H1 (cell line): ENCODE measurements around the gene RAP1GAP. TPM values are rescaled to one million over a fixed set of nuclear protein-coding genes. Genes with fewer than 3 reads are reported as not detected.

ENCODE experiments used
- BACH1 ChIP-seq: IDR thresholded peaks from 2 replicates; pipeline ENCODE4 v1.6.1; 2012; ENCODE audit warnings: low read length, improper control_type of control experiment
- CTBP2 ChIP-seq: IDR thresholded peaks from 2 replicates; pipeline ENCODE4 v1.7.0; 2011; ENCODE audit warnings: borderline replicate concordance, mild to moderate bottlenecking, moderate library complexity, mixed read lengths, low read length; ENCODE audit not compliant: insufficient read depth, insufficient read length
- EZH2 ChIP-seq: fragments of 200-600 bp; sonication (generic); IDR thresholded peaks from 2 replicates; pipeline ENCODE4 v1.7.1; 2012; ENCODE audit warnings: low read depth, mild to moderate bottlenecking, moderate library complexity, low read length, inconsistent platforms; ENCODE audit not compliant: severe bottlenecking
- HDAC2 ChIP-seq, 2 experiments: fragments of 300-600 bp in 1 of 2; sonication (generic) in 1 of 2; IDR thresholded peaks; 2 replicates each; pipeline ENCODE4 v1.6.1; 2011 to 2012; ENCODE audit warnings: low read depth in 2 of 2, low read length in 2 of 2, mild to moderate bottlenecking in 2 of 2, moderate library complexity in 2 of 2, borderline replicate concordance in 1 of 2, inconsistent platforms in 1 of 2
- KDM1A ChIP-seq: fragments of 200-600, 300-600 bp; sonication (generic); IDR thresholded peaks from 2 replicates; pipeline ENCODE4 v1.7.1; 2016; ENCODE audit warnings: mild to moderate bottlenecking, low read length, borderline replicate concordance
- KDM4A ChIP-seq: IDR thresholded peaks from one replicate; pipeline ENCODE4 v1.7.1; 2012; ENCODE audit warnings: low read depth, mild to moderate bottlenecking, moderate library complexity, low read length, inconsistent platforms; ENCODE audit not compliant: severe bottlenecking
- KDM5A ChIP-seq: fragments of 200-600 bp; IDR thresholded peaks from 2 replicates; pipeline ENCODE4 v1.7.1; 2012; ENCODE audit warnings: mild to moderate bottlenecking, low read length, inconsistent platforms, mixed read lengths
- POLR2AphosphoS5 ChIP-seq: IDR thresholded peaks from 2 replicates; pipeline ENCODE4 v1.6.1; 2011; ENCODE audit warnings: low read depth, low read length
- RBBP5 ChIP-seq: IDR thresholded peaks from 2 replicates; pipeline ENCODE4 v1.7.1; 2012; ENCODE audit warnings: low read depth, mild to moderate bottlenecking, inconsistent platforms, low read length, moderate library complexity, borderline replicate concordance
- polyA plus RNA-seq, 7 experiments: library from polyadenylated mRNA; depleted of rRNA in 3 of 7; stranded (reverse) in 5 of 7; unstranded in 2 of 7; fragments of >200 nt in 5 of 7; fragments of 200-250 nt in 2 of 7; gene quantifications; 1 replicate in 5 of 7; 2 replicates in 1 of 7; 4 replicates in 1 of 7; pipeline versions ENCODE4 v1.2.1 to v1.2.3, GENCODE V29; 2011 to 2013; ENCODE audit warnings: missing spikeins in 2 of 7, mixed read lengths in 2 of 7
- total RNA-seq: library from RNA; stranded (reverse); fragmentation: NEBNext Ultra II Directional; extraction: Animal tissue kit (Norgen Biotek cat#: 25700); gene quantifications from 2 replicates; pipeline ENCODE4 v1.2.1, GENCODE V29; 2021
- TF ChIP-seq, protein P1 (sequence below): IDR thresholded peaks from 2 replicates; pipeline ENCODE4 v1.6.1; 2011; ENCODE audit warnings: low read length, improper control_type of control experiment
- TF ChIP-seq, protein P2 (sequence below): IDR thresholded peaks from 2 replicates; pipeline ENCODE4 v1.6.1; 2012; ENCODE audit warnings: inconsistent platforms

RAP1GAP gene
- total and polyA plus RNA-seq, 2 of the 8 experiments (the other 6 are each of a cell fraction or from before 2014, with no cell fraction given), result 8.4 TPM

DNA sequence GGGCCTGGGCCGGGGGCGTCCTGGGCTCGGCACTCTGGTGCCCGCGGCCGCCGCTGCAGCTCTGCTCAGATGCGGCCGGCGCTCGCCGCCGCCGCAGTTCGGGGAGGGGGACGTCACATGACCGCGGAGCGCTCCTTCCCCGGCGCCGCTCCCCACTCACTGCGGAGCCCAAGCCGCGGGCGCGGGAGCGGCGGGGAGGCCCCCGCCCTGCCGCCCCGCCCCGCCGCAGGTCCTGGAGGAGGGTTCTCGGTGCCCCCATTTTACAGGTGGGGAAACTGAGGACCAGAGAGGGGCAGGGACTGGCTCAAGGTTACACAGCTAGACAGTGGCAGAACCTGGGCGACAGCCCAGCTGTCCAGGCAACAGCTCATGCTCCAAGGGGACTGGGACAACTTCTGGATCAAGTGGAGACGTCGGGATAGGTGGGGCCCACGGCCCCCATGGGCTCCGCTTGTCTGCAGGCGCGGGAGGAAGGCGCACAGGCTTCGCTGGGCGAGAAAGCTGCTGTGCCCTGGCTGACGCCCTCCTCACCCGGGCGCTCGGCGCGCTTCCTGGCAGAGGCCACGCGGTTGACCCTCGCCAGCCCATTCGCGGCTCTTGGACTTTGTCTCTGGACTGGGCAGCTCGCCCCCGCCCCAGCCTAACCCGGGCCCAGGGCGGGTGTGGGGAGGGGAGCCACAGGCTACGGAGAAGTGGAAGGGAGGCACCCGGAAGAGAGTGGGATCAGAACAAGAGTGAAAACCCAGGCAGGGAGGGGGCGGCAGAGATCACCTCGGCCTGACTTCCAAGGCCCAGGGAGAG lies at the start of gene RAP1GAP (continued):
- TF ChIP-seq, protein P1, sequence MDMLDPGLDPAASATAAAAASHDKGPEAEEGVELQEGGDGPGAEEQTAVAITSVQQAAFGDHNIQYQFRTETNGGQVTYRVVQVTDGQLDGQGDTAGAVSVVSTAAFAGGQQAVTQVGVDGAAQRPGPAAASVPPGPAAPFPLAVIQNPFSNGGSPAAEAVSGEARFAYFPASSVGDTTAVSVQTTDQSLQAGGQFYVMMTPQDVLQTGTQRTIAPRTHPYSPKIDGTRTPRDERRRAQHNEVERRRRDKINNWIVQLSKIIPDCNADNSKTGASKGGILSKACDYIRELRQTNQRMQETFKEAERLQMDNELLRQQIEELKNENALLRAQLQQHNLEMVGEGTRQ, result peak; percentile 71
- peak in 1 of 2 experiments; percentile 78; a peak in 1 of 4 replicates for TF ChIP-seq HDAC2 (IDR thresholded peaks at IDR 0.05; ENCODE audit: borderline replicate concordance in 1 of 2, low read depth in 2 of 2, low read length in 2 of 2)
- TF ChIP-seq, protein P2, sequence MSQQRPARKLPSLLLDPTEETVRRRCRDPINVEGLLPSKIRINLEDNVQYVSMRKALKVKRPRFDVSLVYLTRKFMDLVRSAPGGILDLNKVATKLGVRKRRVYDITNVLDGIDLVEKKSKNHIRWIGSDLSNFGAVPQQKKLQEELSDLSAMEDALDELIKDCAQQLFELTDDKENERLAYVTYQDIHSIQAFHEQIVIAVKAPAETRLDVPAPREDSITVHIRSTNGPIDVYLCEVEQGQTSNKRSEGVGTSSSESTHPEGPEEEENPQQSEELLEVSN, result peak; percentile 51; the same call in 1 of the 2 replicates
- TF ChIP-seq CTBP2, result peak; percentile 74
- TF ChIP-seq KDM4A, result peak; percentile 78
- peak; percentile 98 for TF ChIP-seq KDM1A
- no peak for TF ChIP-seq EZH2
- TF ChIP-seq BACH1, result no peak
- peak; percentile 83; the same call in 1 of the 2 replicates for TF ChIP-seq RBBP5
- 0 out of 2 replicates have a peak, but pooled peaks have one; percentile 34 for TF ChIP-seq POLR2AphosphoS5
- TF ChIP-seq KDM5A, result no peak
- TF ChIP-seq, all 59 proteins: peak for 10
